Activated gamma-delta T cell treated with anti-CD3 and anti-CD28 coated beads, Interleukin-2, amount 50 U/mL, for 16 hours (primary cell): ENCODE results near the gene HIP1R.

ENCODE experiments used
- DNase-seq: peaks from one replicate; pipeline ENCODE4 v3.0.0-alpha.2; 2020; ENCODE audit warnings: low read depth

Gene HIP1R

DNA sequence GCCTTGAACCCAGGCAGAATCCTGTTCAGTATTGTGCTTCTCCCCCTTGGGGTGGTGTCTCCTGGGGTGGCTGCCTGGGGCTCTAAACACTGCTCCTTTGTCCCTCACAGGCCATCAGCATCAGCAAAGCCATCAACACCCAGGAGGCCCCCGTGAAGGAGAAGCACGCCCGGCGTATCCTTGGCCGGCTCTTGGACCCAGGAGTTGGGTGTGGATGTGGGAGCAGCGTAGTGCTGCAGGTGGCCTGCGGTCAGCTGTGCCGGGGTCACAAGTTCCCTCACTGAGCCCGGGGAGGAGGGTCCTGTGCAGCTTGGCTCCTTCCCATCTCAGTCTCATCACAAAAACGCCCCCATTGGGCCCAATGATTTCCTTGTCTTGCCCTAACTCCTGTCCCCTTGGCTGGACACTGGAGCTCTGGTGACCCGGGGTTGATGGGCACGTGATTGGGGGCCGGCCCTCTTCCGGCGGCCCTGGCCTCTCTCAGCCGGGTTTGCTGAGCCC, 12.7 kb downstream of the HIP1R start:
- DNase-seq: no peak

DNA sequence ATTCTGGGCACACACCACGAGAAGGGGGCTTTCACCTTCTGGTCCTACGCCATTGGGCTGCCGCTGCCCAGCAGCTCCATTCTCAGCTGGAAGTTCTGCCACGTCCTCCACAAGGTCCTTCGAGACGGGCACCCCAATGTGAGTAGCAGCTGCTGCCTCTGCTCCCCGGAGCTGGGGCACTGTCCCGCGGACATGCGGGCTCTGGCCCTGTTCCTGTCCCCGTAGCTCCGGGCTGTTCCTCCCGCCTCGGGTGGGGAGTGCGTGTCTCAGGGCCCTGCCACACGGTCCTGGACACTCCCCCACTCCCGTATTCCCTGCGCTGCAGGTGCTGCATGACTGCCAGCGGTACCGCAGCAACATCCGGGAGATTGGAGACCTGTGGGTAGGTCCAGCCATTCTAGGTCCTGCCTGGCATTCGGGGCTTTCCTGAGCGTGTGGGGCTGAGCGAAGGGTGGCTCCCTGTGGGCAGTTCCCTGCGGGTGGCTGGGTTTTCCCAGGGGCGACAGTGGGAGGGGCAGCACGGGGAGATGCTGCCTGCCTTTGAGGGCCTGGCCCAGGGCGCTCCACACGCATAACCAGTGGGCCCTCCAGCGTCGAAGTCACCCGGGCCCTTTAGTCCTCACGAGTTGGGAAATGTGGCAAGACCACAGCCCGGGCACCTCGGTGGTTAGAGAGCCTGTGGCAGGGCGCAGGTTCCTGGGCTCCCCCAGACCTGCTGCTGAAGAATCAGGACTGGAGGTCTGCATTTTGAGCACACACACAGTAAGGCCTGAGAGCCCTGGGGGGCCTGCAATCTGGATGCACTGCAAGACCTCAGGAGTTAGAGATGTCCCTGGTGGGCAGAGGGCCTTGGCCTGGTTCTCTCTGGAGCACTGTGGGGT, 13.5 kb downstream of the HIP1R start:
- no peak for DNase-seq

GRCh38 chr12:122849352-122850047, 14.2 kb downstream of the HIP1R start:
- no peak for DNase-seq

- no peak for DNase-seq
Observed at GRCh38 chr12:122850048-122850445, 14.8 kb downstream of the HIP1R start.

- no peak for DNase-seq
Observed at GRCh38 chr12:122850695-122851350, 15.6 kb downstream of the HIP1R start.

DNA sequence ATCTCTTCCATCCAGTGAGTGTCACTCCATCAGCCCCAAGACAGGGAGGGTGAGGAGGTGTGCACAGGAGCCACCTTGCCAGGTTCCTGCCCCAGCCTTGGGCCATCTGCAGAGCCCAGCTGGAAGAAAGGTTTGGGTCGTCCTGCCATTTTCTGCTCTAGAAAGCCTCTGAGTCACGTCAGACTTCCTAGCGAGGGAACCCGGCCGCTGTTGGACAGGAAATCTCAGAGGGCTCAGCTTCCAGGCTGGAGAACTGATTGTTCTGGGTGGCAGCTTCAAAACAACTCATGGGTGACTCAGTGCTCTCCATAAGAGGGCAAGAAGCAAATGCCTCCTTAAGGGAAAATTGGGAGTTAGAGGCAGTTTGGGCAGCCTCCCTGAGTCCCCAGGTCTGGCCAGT, 16.6 kb downstream of the HIP1R start:
- DNase-seq: no peak

GRCh38 chr12:122852336-122853275, 17.3 kb downstream of the HIP1R start:
- DNase-seq: no peak

DNA sequence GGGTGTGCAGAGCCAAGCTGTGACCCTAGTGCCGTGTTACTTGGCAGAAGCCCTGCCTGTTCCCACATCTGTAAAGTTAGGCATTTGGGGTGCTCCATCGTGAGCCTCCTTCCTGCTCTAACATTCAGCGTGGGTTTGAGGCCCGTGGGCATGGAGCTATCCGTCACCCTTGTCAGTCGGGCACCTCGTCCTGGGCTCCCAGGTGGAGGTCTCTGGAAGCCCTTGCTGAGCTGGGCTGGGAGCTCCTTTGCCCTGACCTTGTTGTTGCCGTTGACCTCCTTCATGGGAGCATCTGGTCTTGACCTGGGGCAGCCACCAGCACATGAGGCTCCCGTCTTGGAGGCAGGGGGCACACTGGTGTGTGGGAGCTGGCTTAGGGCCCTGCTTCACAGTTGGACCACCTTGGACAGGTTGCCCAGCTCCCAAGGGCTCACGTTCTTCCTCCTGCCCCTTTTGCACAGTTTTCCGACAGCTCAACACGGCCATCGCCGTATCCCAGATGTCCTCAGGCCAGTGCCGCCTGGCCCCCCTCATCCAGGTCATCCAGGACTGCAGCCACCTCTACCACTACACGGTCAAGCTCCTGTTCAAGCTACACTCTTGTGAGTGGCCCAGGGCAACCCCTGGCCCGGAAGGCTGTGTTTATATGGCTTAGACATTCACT, 18.5 kb downstream of the HIP1R start:
- no peak for DNase-seq

DNA sequence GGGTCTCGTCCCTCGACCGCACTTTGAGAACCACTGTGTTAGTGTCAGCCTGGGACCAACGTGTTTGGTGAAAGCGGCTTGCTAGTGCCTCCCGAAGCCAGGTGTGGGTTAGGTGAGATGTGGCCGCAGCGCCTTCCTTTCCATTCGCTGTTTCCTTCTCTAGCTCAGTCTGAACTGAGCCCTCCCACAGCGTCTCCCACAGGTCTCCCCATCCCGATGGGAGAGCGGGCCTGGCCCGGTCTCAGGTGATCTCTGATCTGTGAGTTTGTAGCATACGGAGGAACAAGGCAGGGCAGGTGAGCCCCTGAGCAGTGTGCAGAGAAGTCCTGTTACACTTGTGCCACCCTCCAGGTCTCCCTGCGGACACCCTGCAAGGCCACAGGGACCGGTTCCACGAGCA, 19.3 kb downstream of the HIP1R start:
- no peak for DNase-seq

GRCh38 chr12:122855071-122855829, 20.0 kb downstream of the HIP1R start:
- no peak for DNase-seq

DNA sequence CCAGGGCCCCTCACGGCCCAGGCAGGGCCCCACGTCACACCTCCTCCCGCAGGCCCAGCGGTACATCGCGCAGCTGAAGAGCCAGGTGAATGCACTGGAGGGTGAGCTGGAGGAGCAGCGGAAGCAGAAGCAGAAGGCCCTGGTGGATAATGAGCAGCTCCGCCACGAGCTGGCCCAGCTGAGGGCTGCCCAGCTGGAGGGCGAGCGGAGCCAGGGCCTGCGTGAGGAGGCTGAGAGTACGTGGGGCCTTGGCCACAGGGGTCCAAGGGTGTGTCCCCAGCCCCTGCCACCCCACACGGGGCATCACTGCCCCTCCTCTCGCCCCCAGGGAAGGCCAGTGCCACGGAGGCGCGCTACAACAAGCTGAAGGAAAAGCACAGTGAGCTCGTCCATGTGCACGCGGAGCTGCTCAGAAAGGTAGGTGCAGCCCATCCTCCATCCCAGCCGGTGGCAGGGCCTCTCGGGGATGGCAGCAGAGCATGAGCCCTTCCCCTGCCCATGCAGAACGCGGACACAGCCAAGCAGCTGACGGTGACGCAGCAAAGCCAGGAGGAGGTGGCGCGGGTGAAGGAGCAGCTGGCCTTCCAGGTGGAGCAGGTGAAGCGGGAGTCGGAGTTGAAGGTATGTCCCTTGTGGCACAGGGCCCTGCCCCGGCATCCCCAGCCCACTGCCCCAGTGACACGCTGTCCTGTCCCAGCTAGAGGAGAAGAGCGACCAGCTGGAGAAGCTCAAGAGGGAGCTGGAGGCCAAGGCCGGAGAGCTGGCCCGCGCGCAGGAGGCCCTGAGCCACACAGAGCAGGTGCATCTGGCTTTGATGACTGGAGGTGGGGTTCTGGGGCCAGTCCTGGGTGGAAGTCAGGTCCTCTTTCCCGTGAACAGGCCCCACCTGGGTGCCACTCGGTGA, 20.9 kb downstream of the HIP1R start:
- DNase-seq: no peak

DNA sequence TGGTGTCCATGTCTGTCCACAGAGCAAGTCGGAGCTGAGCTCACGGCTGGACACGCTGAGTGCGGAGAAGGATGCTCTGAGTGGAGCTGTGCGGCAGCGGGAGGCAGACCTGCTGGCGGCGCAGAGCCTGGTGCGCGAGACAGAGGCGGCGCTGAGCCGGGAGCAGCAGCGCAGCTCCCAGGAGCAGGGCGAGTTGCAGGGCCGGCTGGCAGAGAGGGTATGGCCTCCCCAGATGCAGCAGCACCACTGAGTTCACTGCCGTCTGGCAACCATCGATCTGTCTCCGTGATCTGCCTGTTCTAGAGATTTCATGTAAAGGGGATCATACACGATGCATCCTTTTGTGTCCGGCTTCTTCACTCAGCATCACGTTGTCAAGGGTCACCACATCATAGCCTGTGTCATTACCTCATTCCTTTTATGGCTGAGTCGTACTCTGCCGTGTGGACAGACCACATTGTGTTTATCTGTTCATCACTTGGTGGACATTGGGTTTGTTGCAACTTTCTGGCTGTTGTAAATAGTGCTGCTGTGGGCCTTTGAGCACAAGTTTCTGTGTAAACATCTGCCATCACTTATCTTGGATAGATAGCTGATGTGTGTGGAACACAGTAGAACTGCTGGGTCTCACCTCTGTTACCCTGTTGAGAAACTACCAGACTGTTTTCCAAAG, 21.9 kb downstream of the HIP1R start:
- no peak for DNase-seq

DNA sequence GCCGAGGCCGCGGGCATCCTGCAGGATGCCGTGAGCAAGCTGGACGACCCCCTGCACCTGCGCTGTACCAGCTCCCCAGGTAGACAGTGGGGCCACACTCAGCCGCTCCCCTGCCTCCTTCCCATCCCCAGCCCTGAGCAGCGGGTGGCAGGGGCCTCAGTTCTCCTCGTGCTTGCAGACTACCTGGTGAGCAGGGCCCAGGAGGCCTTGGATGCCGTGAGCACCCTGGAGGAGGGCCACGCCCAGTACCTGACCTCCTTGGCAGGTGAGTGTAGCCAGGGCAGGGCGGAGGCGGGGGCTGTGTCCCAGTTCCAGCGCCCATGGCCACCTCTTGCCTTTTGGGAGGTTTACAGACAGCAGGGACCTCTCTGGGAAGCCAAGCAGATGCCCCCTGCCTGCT, 22.9 kb downstream of the HIP1R start:
- DNase-seq: no peak

- DNase-seq: no peak
Observed at GRCh38 chr12:122858591-122859302, 23.5 kb downstream of the HIP1R start.

GRCh38 chr12:122859303-122860039, 24.2 kb downstream of the HIP1R start:
- DNase-seq: no peak

DNA sequence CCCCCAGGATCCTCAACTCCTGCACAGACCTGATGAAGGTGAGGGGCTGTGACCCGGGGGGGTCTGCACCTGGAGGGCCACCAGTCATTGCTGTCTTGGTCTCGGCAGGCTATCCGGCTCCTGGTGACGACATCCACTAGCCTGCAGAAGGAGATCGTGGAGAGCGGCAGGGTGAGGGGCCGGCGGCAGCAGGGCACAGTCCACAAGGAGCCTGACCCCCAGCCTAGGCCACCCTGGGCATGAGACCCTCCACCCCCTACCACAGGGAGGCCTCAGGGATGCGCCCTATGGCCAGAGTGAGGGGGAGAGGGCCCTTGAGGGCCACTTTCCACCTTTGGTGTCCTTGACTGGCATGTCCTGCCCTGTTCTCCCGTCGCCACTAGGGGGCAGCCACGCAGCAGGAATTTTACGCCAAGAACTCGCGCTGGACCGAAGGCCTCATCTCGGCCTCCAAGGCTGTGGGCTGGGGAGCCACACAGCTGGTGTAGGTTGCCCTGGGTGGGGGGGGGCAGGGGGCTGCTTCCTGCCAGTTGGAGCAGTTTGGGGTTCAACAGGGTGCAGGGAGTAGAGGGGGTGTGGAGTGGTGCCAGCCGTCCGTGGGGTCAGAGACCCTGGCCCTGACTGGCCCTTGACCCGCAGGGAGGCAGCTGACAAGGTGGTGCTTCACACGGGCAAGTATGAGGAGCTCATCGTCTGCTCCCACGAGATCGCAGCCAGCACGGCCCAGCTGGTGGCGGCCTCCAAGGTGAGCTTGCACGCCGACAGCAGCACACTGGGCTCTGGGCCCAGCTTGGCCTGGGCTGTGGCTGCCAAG, 25.0 kb downstream of the HIP1R start:
- peak; percentile 72 for DNase-seq
